ENCODE data around the gene ROR1.

DNA sequence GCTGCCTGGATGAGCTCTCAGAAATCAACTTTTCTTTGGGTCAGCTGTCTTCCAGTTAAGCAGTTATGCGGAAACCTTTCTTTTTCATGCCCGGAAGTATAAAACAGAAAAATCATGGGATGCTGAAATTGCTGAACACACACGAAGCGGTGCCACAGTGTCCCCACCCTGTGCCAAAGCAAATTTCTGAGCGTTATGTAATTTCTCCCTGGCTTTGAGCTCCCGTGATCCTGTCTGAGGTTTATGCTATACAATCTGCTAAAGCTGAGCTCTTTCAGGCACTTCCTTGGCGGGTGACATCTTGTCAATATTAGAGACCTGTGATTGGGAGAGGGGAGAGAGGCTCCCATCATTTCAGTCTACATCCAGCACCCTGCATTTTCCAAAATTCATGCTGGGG lies 201.7 kb downstream of the ROR1 start:
- TF ChIP-seq CTCF (IDR thresholded peaks at IDR 0.05) (no peak), EZH2 (IDR thresholded peaks at IDR 0.05) (no peak)

All from neural progenitor cell (in vitro differentiated cells).